HG03520 (cell line): ENCODE measurements around the gene DERL3.

Experiments
- ATAC-seq: cut with Tn5 transposase; IDR thresholded peaks from one replicate; pipeline ENCODE4 v1.9.1; 2021; ENCODE audit warnings: mild to moderate bottlenecking, moderate library complexity; ENCODE audit not compliant: unreplicated experiment

DERL3 gene

GRCh38 chr22:23847991-23848864, 9.4 kb upstream of the DERL3 start:
- no peak for ATAC-seq

GRCh38 chr22:23847310-23847920, 8.6 kb upstream of the DERL3 start:
- ATAC-seq, result no peak

- no peak for ATAC-seq
These were observed 7.3 kb upstream of the DERL3 start for GRCh38 chr22:23846081-23846469.

- no peak for ATAC-seq
These were observed 6.7 kb upstream of the DERL3 start for GRCh38 chr22:23845265-23846080.

GRCh38 chr22:23844739-23845202, 6.0 kb upstream of the DERL3 start:
- ATAC-seq, result no peak

- no peak for ATAC-seq
These were observed 3.8 kb upstream of the DERL3 start for GRCh38 chr22:23842599-23842998.

GRCh38 chr22:23841736-23842445, 3.1 kb upstream of the DERL3 start:
- no peak for ATAC-seq

GRCh38 chr22:23841292-23841691, 2.5 kb upstream of the DERL3 start:
- ATAC-seq, result no peak

GRCh38 chr22:23840026-23840425, 1.2 kb upstream of the DERL3 start:
- ATAC-seq, result no peak

GRCh38 chr22:23837911-23838680, 710 bp downstream of the DERL3 start:
- ATAC-seq, result no peak

GRCh38 chr22:23837496-23837859, 1.3 kb downstream of the DERL3 start:
- ATAC-seq, result no peak

GRCh38 chr22:23836692-23837495, 1.9 kb downstream of the DERL3 start:
- no peak for ATAC-seq

GRCh38 chr22:23836281-23836680, 2.5 kb downstream of the DERL3 start:
- ATAC-seq, result no peak

GRCh38 chr22:23835484-23836144, 3.2 kb downstream of the DERL3 start:
- ATAC-seq, result no peak

GRCh38 chr22:23834793-23835483, 3.9 kb downstream of the DERL3 start:
- no peak for ATAC-seq

- no peak for ATAC-seq
These were observed 4.4 kb downstream of the DERL3 start for GRCh38 chr22:23834406-23834792.

- ATAC-seq, result no peak
These were observed 4.9 kb downstream of the DERL3 start for GRCh38 chr22:23833911-23834317.
